HuH-7 (cell line): ENCODE measurements around the gene POU2F1.
"Not testable (repeated sequence)": the region's sequence is repeated elsewhere in the genome, so short reads cannot be mapped to it uniquely, and the experiment has no call there.

Source experiments
- DNase-seq: peaks from one replicate; pipeline ENCODE4 v3.0.0; 2011; ENCODE audit warnings: low spot score

POU2F1 gene

GRCh38 chr1:167205306-167206050, 15.2 kb upstream of the POU2F1 start:
- not testable (repeated sequence) for DNase-seq

- DNase-seq, result no peak
These were observed 14.4 kb upstream of the POU2F1 start for GRCh38 chr1:167206166-167206835.

GRCh38 chr1:167207940-167208623, 12.6 kb upstream of the POU2F1 start:
- no peak for DNase-seq

GRCh38 chr1:167208624-167208976, 12.1 kb upstream of the POU2F1 start:
- no peak for DNase-seq

GRCh38 chr1:167209044-167209443, 11.6 kb upstream of the POU2F1 start:
- DNase-seq, result no peak

GRCh38 chr1:167210966-167211674, 9.6 kb upstream of the POU2F1 start:
- DNase-seq, result no peak

GRCh38 chr1:167212025-167212424, 8.7 kb upstream of the POU2F1 start:
- DNase-seq, result no peak

- no peak for DNase-seq
These were observed 3.9 kb upstream of the POU2F1 start for GRCh38 chr1:167216809-167217208.

GRCh38 chr1:167219194-167219593, 1.5 kb upstream of the POU2F1 start:
- no peak for DNase-seq

- peak; percentile 58 for DNase-seq
These were observed 795 bp upstream of the POU2F1 start for GRCh38 chr1:167219646-167220536.

- DNase-seq, result no peak
These were observed 546 bp downstream of the POU2F1 start for GRCh38 chr1:167221126-167221737.

GRCh38 chr1:167221738-167222610, 1.3 kb downstream of the POU2F1 start:
- DNase-seq, result peak; percentile 37

- DNase-seq, result no peak
These were observed 2.7 kb downstream of the POU2F1 start for GRCh38 chr1:167223144-167224103.

- DNase-seq, result not testable (repeated sequence)
These were observed 4.1 kb downstream of the POU2F1 start for GRCh38 chr1:167224734-167225235.

- DNase-seq, result no peak
These were observed 5.2 kb downstream of the POU2F1 start for GRCh38 chr1:167225920-167226319.

GRCh38 chr1:167227934-167228378, 7.3 kb downstream of the POU2F1 start:
- peak; percentile 7 for DNase-seq

GRCh38 chr1:167229719-167230385, 9.2 kb downstream of the POU2F1 start:
- DNase-seq, result no peak

- no peak for DNase-seq
These were observed 9.8 kb downstream of the POU2F1 start for GRCh38 chr1:167230437-167230836.
